ENCODE data around the gene AFDN.

GRCh38 chr6:168016721-168017525 lies 190.2 kb downstream of the AFDN start:
- no peak for TF ChIP-seq CTCF (IDR thresholded peaks at IDR 0.05; ENCODE audit: insufficient read depth, low read depth, low read length)
- TF ChIP-seq EZH2 (IDR thresholded peaks at IDR 0.05; ENCODE audit: insufficient read depth, low read length), result no peak

Measured in astrocyte (in vitro differentiated cells and primary cell).